Measurements from ENCODE around the gene CCDC110. TPM values are rescaled to one million over a fixed set of nuclear protein-coding genes. Genes with fewer than 3 reads are reported as not detected.

CCDC110 gene
- polyA plus RNA-seq, 2 of the 4 experiments (the other 2 are of a cell fraction) = 0.06 TPM; not detected in 1

- Histone ChIP-seq H3K9me3 (no peaks in the 10 kb centered on the region), H3K4me1 (no peaks in the 10 kb centered on the region), H3K4me2 (no peak overlapping the region), H3K27ac (no peak overlapping the region), H3K4me3 (no peak overlapping the region)
- WGBS (ENCODE audit: missing lambda C conversion rate) = 40% methylated on average over 15 of the region's 15 CpGs
- TF ChIP-seq RCOR1 (IDR thresholded peaks at IDR 0.05; ENCODE audit: low read depth, low read length) (no peak), CBX8 (IDR thresholded peaks at IDR 0.05) (no peak), CHD4 (IDR thresholded peaks at IDR 0.05; ENCODE audit: borderline replicate concordance) (no peak), POLR2AphosphoS2 (conservative IDR thresholded peaks at IDR 0.05; ENCODE audit: low read length) (no peak), NR3C1 (IDR thresholded peaks at IDR 0.05) (no peak), PHF8 (IDR thresholded peaks at IDR 0.05; ENCODE audit: borderline replicate concordance, low read depth) (no peak), EHMT2 (IDR thresholded peaks at IDR 0.05; ENCODE audit: low read depth) (no peak), TFCP2L1 (CRISPR knock-in tag; IDR thresholded peaks at IDR 0.05) (no peak), EP300 (IDR thresholded peaks at IDR 0.05) (no peak), BHLHE40 (IDR thresholded peaks at IDR 0.05; ENCODE audit: low read depth, low read length) (no peak), CEBPB (IDR thresholded peaks at IDR 0.05) (no peak), GATA3 (IDR thresholded peaks at IDR 0.05; ENCODE audit: borderline replicate concordance) (no peak), PBX3 (IDR thresholded peaks at IDR 0.05) (no peak), HEYL (CRISPR knock-in tag; IDR thresholded peaks at IDR 0.05) (no peak), HDAC2 (IDR thresholded peaks at IDR 0.05) (no peak)
- no peak for DNase-seq (ENCODE audit: low read depth in 1 of 2, low spot score in 1 of 2)
- ATAC-seq = no peak
- FAIRE-seq = no peak
- ChIA-PET CTCF (interaction anchor here (1.0 kb wide), 2 partner anchors 8 to 118 kb away, joined by 3 read pairs; no protein-coding TSS in a partner anchor), POLR2A (no interaction called here)
Observed at GRCh38 chr4:185480016-185480732, 8.6 kb upstream of the CCDC110 start.

- ChIA-PET CTCF (interaction anchor here (1.0 kb wide), 1 partner anchor 118 kb away, joined by 3 read pairs; no protein-coding TSS in a partner anchor), POLR2A (no interaction called here)
- no peak overlapping the region for H3K4me3 ChIP-seq
- H3K4me1 ChIP-seq = no peaks in the 10 kb centered on the region
- ATAC-seq (no peak), FAIRE-seq (no peak), DNase-seq (ENCODE audit: low read depth in 1 of 2, low spot score in 1 of 2) (no peak)
- H3K4me2 ChIP-seq = no peak overlapping the region
- TF ChIP-seq CHD2 (IDR thresholded peaks at IDR 0.05; ENCODE audit: low read length, partially characterized antibody) = no peak
- TF ChIP-seq RARB (CRISPR knock-in tag; IDR thresholded peaks at IDR 0.05) = no peak
- TF ChIP-seq ATOH8 (CRISPR knock-in tag; IDR thresholded peaks at IDR 0.05; ENCODE audit: low read depth) = no peak
- TF ChIP-seq RNF2 (IDR thresholded peaks at IDR 0.05; ENCODE audit: borderline replicate concordance, low read depth) = no peak
- TF ChIP-seq SMC3 (IDR thresholded peaks at IDR 0.05) = no peak
- TF ChIP-seq SREBF2 (IDR thresholded peaks at IDR 0.05) = no peak
- TF ChIP-seq CHD4 (IDR thresholded peaks at IDR 0.05; ENCODE audit: borderline replicate concordance) = no peak
- no peak for TF ChIP-seq ZNF302 (CRISPR knock-in tag; IDR thresholded peaks at IDR 0.05)
- TF ChIP-seq MAX (IDR thresholded peaks at IDR 0.05) = no peak
- no peak for TF ChIP-seq GATA3 (IDR thresholded peaks at IDR 0.05; ENCODE audit: borderline replicate concordance)
- TF ChIP-seq JUNB (IDR thresholded peaks at IDR 0.05) = no peak
- no peak for TF ChIP-seq PBX3 (IDR thresholded peaks at IDR 0.05)
- no peak for TF ChIP-seq NFE2L2 (conservative IDR thresholded peaks at IDR 0.05; ENCODE audit: low read length)
- no peak for TF ChIP-seq BHLHE40 (IDR thresholded peaks at IDR 0.05; ENCODE audit: low read depth, low read length)
- no peak for TF ChIP-seq RAD21 (conservative IDR thresholded peaks at IDR 0.05 in 1 of 2, IDR thresholded peaks at IDR 0.05 in 1 of 2)
- TF ChIP-seq CBX2 (IDR thresholded peaks at IDR 0.05; ENCODE audit: borderline replicate concordance, low read depth) = no peak
- TF ChIP-seq HMGXB4 (CRISPR knock-in tag; IDR thresholded peaks at IDR 0.05; ENCODE audit: borderline replicate concordance) = no peak
- WGBS (ENCODE audit: missing lambda C conversion rate) = 7% methylated on average over 1 of the region's 1 CpG
- H3K9me3 ChIP-seq = no peaks in the 10 kb centered on the region
- H3K27ac ChIP-seq = no peak overlapping the region
Observed at GRCh38 chr4:185479507-185479971, 8.0 kb upstream of the CCDC110 start.
